ENCODE measurements around the gene DENND1C.

Gene DENND1C

DNA sequence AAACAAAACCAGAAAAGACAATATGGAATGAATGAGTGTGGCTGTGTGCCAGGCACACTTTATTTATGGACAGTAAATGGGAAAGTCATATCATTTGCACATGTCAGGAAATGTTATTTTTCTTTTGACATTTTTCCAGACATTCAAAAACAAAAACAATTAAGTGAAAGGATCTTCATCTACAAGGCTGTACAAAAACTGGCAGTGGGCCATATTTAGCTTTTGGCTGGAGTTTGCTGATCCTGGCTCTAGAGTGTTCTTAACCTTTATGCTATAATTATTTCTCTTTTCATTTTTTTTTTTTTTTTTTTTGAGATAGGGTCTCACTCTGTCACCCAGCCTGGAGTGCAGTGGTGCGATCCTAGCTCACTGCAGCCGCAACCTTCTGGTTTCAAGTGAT lies 42.7 kb upstream of the DENND1C start:
- DNase-seq (ENCODE audit: low read depth): no peak
- TF ChIP-seq, protein P1, sequence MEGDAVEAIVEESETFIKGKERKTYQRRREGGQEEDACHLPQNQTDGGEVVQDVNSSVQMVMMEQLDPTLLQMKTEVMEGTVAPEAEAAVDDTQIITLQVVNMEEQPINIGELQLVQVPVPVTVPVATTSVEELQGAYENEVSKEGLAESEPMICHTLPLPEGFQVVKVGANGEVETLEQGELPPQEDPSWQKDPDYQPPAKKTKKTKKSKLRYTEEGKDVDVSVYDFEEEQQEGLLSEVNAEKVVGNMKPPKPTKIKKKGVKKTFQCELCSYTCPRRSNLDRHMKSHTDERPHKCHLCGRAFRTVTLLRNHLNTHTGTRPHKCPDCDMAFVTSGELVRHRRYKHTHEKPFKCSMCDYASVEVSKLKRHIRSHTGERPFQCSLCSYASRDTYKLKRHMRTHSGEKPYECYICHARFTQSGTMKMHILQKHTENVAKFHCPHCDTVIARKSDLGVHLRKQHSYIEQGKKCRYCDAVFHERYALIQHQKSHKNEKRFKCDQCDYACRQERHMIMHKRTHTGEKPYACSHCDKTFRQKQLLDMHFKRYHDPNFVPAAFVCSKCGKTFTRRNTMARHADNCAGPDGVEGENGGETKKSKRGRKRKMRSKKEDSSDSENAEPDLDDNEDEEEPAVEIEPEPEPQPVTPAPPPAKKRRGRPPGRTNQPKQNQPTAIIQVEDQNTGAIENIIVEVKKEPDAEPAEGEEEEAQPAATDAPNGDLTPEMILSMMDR (conservative IDR thresholded peaks at IDR 0.05; ENCODE audit: control insufficient read depth, insufficient read depth, low read depth, low read length): no peak
- H3K4me3 ChIP-seq (ENCODE audit: control insufficient read depth, low read depth, low read length): no peak overlapping the region

DNA sequence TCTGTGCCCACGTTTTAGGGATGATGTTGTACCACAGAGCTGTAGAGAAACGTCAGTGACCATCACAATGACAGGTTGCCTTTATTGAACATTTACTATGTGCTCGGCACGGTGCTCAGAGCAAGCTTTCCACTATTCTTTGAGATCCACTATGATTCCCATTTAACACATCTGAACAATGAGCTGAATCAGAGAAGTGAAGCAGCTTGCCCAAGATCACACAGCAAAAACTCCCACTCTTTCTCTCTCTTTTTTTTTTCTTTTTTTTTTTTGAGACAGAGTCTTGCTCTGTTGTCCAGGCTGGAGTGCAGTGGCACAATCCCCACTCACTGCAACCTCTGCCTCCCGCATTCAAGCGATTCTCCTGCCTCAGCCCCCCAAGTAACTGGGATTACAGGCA lies 41.1 kb upstream of the DENND1C start:
- H3K4me3 ChIP-seq (ENCODE audit: control insufficient read depth, low read depth, low read length): no peak overlapping the region
- DNase-seq (ENCODE audit: low read depth): no peak
- TF ChIP-seq, protein P1 (conservative IDR thresholded peaks at IDR 0.05; ENCODE audit: control insufficient read depth, insufficient read depth, low read depth, low read length): no peak

DNA sequence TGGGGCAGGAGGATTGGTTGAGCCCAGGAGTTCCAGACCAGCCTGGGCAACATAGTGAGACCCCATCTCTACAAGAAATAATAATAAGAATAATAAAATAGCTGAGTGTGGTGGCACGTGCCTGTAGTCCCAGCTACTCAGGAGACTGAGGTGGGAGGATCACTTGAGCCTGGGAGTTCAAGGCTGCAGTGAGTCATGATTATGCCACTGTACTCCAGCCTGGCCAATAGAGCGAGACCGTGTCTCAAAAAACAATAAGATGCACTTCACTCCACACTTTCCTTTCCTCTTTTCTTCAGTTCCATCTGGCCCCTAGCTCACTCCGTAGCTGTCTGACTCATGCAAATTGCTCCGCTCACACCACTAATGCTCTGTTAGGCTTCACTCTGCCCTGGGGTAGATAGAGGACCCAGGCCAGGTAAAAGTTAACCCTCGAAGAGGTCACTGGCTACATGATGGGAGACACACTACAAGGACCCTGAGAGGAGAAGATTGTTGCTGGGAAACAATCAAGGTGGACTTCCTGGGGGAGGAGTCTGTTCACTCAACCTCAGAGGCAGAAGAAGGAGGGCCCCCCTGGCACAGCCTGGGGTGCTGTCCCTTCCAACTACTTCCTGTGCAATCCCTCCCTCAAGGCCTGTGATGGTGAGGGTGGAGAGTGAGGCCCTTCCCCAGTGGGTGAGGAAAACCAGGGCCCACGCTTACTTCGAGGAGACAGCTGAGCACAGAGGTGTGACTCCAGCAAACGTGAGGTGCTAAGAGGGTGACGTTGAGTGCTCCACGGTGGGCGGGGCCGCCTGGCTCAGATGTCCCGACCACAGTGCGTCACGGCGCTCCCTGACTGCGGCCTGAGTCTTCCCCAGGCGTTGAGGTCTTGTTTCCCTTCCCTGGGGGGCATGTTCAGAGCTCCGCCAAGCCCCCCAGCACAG lies 40.4 kb upstream of the DENND1C start:
- DNase-seq (ENCODE audit: low read depth): peak; percentile 45
- TF ChIP-seq, protein P1 (conservative IDR thresholded peaks at IDR 0.05; ENCODE audit: control insufficient read depth, insufficient read depth, low read depth, low read length): no peak
- H3K4me3 ChIP-seq (ENCODE audit: control insufficient read depth, low read depth, low read length): no peak overlapping the region

DNA sequence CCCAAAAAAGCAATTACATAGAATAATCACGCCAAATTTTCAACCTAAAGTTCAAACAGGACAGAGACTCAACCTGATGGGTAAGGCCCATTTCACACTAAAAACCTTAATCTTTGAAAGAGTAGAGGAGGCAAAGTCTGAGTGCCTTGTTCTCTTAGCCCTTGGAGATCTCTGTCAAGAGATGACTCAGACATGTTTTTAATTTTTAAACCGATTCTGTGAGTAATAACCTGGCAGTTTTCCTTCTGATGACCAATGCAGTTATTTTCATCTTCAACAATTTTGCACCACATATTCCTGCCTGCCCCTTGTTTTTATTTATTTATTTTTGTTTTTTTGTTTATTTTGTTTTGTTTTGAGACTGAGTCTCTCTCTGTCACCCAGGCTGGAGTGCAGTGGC lies 37.7 kb upstream of the DENND1C start:
- TF ChIP-seq, protein P1 (conservative IDR thresholded peaks at IDR 0.05; ENCODE audit: control insufficient read depth, insufficient read depth, low read depth, low read length): no peak
- no peak overlapping the region for H3K4me3 ChIP-seq (ENCODE audit: control insufficient read depth, low read depth, low read length)
- peak; percentile 90 for DNase-seq (ENCODE audit: low read depth)

DNA sequence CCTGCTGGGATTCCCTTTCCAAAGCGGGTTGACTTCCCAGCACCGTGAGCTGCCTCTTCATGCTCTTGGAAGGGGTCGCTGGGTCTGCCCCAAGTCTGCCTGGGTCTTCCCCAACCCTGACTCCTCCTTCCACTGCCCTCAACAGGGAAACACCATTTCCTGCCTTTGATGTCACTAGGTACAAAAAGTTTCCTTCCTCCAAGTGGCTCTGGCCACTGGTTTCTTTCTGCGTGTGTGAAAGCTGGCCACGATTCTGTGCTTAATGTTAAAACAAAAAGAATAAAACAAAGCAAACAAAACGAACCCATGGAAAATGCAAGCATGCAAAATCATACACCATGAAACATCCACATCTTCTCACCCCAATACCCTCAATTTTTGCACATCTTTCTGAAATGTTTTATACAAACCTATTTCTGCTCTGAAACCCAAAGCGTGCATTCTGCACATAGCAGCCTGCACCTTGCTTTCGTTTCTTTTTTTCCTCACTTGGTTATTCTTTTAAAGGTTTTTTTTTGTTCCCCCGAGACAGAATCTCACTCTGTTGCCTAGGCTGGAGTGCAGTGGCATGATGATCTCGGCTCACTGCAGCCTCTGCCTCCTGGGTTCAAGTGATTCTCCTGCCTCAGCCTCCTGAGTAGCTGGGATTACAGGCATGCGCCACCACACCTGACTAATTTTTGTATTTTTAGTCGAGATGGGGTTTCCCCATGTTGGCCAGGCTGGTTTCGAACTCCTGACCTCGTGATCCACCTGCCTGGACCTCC lies 36.7 kb upstream of the DENND1C start:
- H3K4me3 ChIP-seq (ENCODE audit: control insufficient read depth, low read depth, low read length): no peak overlapping the region
- TF ChIP-seq, protein P1 (conservative IDR thresholded peaks at IDR 0.05; ENCODE audit: control insufficient read depth, insufficient read depth, low read depth, low read length): no peak
- no peak for DNase-seq (ENCODE audit: low read depth)

DNA sequence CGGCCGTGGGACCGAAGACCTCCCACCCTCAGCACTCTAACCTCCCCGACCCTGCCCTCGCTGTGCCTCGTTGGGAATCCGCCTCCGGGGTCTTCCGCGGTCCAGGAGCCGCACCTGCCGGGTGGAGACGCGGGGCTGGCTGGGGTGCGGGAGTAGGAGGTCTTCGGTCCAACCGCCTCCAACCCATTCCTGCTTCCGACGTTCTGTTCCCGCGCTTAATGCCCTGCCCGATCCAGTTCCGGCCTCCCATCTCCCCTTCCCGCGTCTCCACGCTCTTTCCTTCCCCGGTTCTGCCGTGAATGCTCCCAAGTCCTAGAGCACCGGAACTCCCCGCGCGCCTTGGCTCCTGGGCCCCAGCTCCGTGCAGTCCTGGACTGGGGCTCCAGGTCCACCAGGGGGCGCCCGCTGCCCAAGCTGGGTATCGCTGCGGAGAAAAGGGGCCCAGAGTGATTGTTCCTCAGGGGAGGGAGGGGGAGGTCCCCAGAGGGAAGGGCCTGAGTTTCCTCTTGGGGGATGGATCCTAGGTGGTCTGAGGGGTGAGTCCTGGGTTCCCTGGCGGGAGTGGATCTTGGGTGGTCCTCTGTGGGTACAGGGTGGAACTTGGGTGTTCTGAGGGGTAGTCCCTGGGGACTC lies 35.2 kb upstream of the DENND1C start:
- peak overlapping the region; percentile 60 for H3K4me3 ChIP-seq (ENCODE audit: control insufficient read depth, low read depth, low read length)
- DNase-seq (ENCODE audit: low read depth): peak; percentile 72
- TF ChIP-seq, protein P1 (conservative IDR thresholded peaks at IDR 0.05; ENCODE audit: control insufficient read depth, insufficient read depth, low read depth, low read length): peak; percentile 84
